Embryonic facial prominence (tissue), 1 donor: ENCODE results near the gene TCEAL5.
"Not testable (repeated sequence)": the region's sequence is repeated elsewhere in the genome, so short reads cannot be mapped to it uniquely, and the experiment has no call there.

Experiments
- DNase-seq: peaks from one replicate; pipeline ENCODE4 v3.0.0-alpha.2; 2016; ENCODE audit errors: extremely low spot score

The TCEAL5 gene

DNA sequence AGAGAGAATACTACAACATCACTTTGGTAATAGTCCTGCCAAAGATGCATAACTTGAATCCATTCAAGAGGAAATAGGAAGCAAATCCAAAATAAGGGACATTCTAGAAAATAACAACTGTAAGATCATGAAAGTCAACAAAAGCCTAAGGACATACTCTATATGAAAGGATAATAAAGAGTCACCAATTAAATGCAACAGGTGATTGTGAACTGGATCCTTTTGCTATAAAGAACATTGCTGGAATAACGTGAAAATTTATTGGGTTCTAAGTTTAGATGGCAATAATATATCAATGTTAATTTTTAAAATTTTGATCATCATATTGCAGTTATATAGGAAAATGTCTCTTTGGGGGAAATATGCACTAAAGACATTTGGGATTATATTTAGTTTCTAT, 41.7 kb downstream of the TCEAL5 start:
- no peak for DNase-seq

- no peak for DNase-seq
Measured at GRCh38 chrX:103233263-103233662, 43.3 kb downstream of the TCEAL5 start.

DNA sequence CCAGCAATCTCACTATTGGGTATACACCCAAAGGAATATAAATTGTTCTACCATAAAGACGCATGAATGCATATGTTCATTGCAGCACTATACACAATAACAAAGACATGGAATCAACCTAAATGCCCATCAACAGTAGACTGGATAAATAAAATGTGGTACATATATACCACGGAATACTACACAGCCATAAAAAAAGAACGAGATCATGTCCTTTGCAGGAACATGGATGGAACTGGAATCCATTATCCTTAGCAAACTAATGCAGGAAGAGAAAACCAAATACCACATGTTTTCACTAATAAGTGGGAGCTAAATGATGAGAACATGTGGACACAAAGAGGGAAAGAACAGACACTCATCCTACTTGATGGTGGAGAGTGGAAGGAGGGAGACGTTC, 50.6 kb downstream of the TCEAL5 start:
- not testable (repeated sequence) for DNase-seq
